Neutrophil (primary cell): ENCODE measurements around the gene ETV5.

Experiments
- H3K27ac ChIP-seq: fragments of 200-600 bp; sonication (generic); 2 replicates; pipeline ENCODE4 v1.5.1; 2016; ENCODE audit warnings: mild to moderate bottlenecking, moderate library complexity
- H3K27me3 ChIP-seq: fragments of 200-600 bp; sonication (generic); 2 replicates; pipeline ENCODE4 v1.6.0; 2016; ENCODE audit warnings: mild to moderate bottlenecking
- H3K36me3 ChIP-seq: fragments of 200-600 bp; sonication (generic); 2 replicates; pipeline ENCODE4 v1.5.1; 2017
- H3K4me1 ChIP-seq, 2 experiments: fragments of 200-600 bp in 1 of 2; sonication (generic) in 1 of 2; 1 replicate in 1 of 2; 2 replicates in 1 of 2; pipeline versions ENCODE4 v1.5.1 to v1.6.1; 2013 to 2016; ENCODE audit warnings: low read depth in 1 of 2, low read length in 1 of 2, mild to moderate bottlenecking in 1 of 2, moderate library complexity in 1 of 2; ENCODE audit not compliant: control insufficient read depth in 1 of 2, insufficient read depth in 1 of 2
- H3K4me3 ChIP-seq, 2 experiments: fragments of 200-600 bp in 1 of 2; sonication (generic) in 1 of 2; 1 replicate in 1 of 2; 2 replicates in 1 of 2; pipeline ENCODE4 v1.5.1; 2013 to 2016; ENCODE audit warnings: low read depth in 1 of 2, low read length in 1 of 2, mild to moderate bottlenecking in 1 of 2, moderate library complexity in 1 of 2
- H3K9me3 ChIP-seq: fragments of 200-600 bp; sonication (generic); 2 replicates; pipeline ENCODE4 v1.5.1; 2016
- CTCF ChIP-seq: fragments of 200-600 bp; sonication (generic); IDR thresholded peaks from 2 replicates; pipeline ENCODE4 v1.5.1; 2016; ENCODE audit warnings: antibody characterized with exemption

The ETV5 gene

GRCh38 chr3:186088335-186088734 lies 20.6 kb downstream of the ETV5 start:
- H3K27me3 ChIP-seq, result no peaks in the 10 kb centered on the region
- no peak overlapping the region for H3K27ac ChIP-seq
- TF ChIP-seq CTCF, result no peak
- H3K36me3 ChIP-seq, result no peaks in the 10 kb centered on the region
- H3K4me3 ChIP-seq, result no peak overlapping the region
- H3K9me3 ChIP-seq, result no peaks in the 10 kb centered on the region
- H3K4me1 ChIP-seq, result no peaks in the 10 kb centered on the region

- Histone ChIP-seq H3K4me1 (no peaks in the 10 kb centered on the region), H3K4me3 (no peak overlapping the region), H3K9me3 (no peaks in the 10 kb centered on the region), H3K27ac (no peak overlapping the region), H3K27me3 (no peaks in the 10 kb centered on the region), H3K36me3 (no peaks in the 10 kb centered on the region)
- TF ChIP-seq CTCF, result no peak
These were observed 24.6 kb downstream of the ETV5 start for GRCh38 chr3:186084264-186084663.

DNA sequence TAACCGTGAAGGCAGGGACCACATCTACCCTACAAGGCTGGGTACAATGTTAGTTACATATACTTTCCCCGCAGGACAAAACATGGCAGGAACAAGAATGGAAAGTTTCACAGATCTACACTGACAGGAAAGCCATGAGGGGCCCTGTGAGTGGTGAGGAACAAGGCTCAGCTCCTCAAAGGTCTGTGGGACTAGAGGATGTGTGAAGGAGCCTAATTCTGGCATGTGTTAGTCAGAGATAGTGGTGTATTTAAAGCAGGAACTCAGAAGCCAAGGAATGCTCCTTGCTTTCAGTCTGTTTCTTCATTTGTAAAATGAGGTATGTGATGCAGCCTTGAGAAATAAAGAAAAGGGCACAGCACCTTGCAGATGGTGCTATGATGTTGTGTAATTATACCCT lies 25.1 kb downstream of the ETV5 start:
- TF ChIP-seq CTCF, result no peak
- Histone ChIP-seq H3K4me1 (no peaks in the 10 kb centered on the region), H3K27ac (no peak overlapping the region), H3K4me3 (no peak overlapping the region), H3K36me3 (no peaks in the 10 kb centered on the region), H3K9me3 (no peaks in the 10 kb centered on the region), H3K27me3 (no peaks in the 10 kb centered on the region)

DNA sequence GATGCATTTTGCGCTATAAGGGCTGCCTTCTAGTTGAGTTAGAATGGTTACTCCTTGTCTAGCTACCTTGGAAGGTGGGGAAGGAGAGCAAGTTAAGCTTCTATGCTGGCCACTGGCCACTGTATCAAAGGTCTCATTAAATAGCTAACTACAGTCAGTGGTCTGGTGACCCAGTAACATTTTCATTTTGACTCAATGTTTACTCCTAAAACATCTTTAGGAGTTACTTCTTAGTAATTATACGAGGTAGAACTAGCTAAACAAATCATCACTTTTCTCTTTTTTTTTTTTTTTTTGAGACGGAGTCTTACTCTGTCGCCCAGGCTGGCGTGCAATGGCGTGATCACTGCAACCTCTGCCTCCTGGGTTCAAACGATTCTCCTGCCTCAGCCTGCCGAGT lies 26.7 kb downstream of the ETV5 start:
- Histone ChIP-seq H3K27ac (no peak overlapping the region), H3K4me1 (no peaks in the 10 kb centered on the region), H3K27me3 (no peaks in the 10 kb centered on the region), H3K9me3 (no peaks in the 10 kb centered on the region), H3K4me3 (no peak overlapping the region), H3K36me3 (no peaks in the 10 kb centered on the region)
- TF ChIP-seq CTCF, result no peak

- Histone ChIP-seq H3K27ac (no peak overlapping the region), H3K4me1 (no peaks in the 10 kb centered on the region), H3K9me3 (no peaks in the 10 kb centered on the region), H3K27me3 (no peaks in the 10 kb centered on the region), H3K36me3 (no peaks in the 10 kb centered on the region), H3K4me3 (no peak overlapping the region)
- TF ChIP-seq CTCF, result no peak
These were observed 27.2 kb downstream of the ETV5 start for GRCh38 chr3:186081678-186082077.

DNA sequence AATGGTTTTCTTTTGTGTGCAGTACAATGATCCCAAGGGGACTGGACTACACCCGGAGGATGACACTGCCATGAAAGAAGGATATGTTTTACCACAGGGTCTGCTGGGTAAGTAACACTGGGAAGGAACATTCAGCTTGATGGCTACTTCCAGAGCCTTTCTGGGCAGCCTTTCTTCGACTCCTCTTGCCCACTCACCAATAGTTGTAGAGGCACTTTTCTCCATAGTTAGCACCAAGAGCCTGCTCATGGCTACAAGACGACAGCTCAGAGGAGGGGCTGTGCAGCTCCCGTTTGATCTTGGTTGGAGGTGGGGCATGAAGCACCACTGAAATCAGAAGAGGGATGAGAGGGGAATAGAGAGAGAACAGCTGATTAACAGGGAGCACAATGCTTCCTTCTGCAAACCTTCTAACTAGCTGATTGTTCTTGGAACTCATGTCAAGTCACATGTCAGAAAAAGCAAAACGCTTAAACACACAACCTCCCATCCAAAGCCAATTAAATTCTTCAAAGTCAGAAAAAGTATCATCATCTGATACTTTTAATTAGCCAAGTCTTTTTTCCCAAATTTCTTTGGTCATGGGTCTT lies 27.9 kb downstream of the ETV5 start:
- TF ChIP-seq CTCF, result no peak
- Histone ChIP-seq H3K27me3 (no peaks in the 10 kb centered on the region), H3K9me3 (no peaks in the 10 kb centered on the region), H3K27ac (no peak overlapping the region), H3K4me1 (no peaks in the 10 kb centered on the region), H3K4me3 (no peak overlapping the region), H3K36me3 (no peaks in the 10 kb centered on the region)
